ENCODE data around the gene PIAS4.
A peak's percentile ranks its signal among the peaks of the same experiment; 100 is the strongest.

The PIAS4 gene

DNA sequence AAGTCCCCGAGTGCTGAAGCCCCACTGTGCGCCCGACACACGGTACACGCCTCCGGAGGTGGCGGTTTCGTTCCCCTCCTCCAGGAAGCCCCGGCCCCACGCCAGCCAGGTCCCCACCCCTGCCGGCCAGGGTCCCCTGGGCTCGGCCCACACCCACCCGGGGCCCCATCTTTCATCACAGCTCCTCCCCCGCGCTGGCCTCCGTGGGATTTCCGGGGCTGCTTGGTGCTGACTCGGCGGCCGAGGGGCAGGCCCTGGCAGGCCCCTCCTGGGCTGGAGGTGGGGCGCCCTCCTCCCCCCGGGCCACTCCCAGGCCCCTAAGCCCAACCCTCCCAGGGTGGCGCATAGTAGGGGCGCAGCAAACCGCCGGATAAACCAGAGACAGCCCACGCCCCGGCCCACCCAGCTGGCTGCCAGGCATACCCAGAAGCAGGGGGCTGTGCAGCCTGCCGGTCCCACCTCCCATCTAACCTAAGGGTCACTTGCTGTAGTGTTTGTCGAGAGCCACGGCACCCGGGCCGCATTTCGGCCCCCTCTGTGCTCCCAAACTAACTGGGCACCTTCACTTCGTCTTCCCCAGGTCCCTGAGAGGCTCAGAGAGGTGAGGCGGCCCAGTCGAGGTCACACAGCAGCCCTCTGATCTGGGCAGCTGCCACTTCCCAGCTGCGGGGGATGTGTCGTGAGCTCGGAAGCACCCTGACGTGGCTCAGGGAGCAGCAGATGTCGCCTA is 52.5 kb downstream of the PIAS4 start:
- DNase-seq (ENCODE audit: low spot score) = no peak

DNA sequence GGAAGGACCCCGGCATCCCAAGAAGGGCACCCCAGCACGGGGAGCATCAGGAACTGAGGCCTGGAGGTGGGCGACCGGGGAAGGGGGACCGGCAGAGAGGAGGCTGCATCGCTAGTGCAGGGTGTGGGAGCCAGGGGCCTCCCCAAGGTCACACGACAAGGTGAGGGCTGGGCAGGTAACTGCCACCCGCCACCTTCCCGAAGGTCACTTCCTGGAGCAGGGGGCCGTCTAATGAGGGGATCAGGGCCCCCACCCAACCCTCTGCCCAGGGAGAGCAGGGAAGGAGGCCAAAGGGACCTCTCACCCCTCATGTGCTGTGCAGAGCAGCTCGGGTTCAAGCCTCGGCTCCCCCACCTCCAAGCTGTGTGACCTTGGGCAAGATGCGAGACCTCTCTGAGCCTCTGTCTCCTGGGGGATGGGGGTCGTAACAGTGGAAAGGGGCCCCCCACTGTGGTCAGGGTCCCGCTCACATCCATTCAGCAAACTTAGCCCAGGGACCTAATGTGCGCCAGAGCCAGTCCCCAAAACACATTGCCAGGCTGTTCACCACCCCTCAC is 53.2 kb downstream of the PIAS4 start:
- DNase-seq (ENCODE audit: low spot score) = no peak

DNA sequence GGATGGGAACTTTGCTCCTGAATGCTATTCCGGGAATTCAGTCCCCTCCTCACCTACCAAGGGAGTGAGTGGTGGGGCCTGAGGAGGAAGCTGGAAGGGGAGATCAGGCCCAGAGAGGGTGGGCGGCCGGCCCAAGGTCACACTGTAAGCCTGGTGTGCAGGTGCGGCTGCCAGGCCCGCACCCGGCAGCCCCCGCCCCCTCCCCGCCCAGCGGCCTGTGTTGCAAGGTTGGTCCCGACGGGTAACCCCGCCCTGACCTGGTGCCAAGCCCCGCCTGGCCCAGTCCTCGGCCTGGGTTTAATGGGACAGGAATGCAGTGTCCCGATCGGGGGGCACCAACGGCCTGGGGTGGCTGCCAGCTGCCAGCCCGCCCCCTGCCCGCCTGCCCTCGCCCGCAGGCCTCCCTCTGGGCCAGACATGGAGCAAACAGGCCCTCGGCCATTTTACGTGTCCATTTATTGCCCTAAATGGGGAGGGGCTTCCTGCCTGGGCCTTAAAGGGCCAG is 53.7 kb downstream of the PIAS4 start:
- peak; percentile 58 for DNase-seq (ENCODE audit: low spot score)

DNA sequence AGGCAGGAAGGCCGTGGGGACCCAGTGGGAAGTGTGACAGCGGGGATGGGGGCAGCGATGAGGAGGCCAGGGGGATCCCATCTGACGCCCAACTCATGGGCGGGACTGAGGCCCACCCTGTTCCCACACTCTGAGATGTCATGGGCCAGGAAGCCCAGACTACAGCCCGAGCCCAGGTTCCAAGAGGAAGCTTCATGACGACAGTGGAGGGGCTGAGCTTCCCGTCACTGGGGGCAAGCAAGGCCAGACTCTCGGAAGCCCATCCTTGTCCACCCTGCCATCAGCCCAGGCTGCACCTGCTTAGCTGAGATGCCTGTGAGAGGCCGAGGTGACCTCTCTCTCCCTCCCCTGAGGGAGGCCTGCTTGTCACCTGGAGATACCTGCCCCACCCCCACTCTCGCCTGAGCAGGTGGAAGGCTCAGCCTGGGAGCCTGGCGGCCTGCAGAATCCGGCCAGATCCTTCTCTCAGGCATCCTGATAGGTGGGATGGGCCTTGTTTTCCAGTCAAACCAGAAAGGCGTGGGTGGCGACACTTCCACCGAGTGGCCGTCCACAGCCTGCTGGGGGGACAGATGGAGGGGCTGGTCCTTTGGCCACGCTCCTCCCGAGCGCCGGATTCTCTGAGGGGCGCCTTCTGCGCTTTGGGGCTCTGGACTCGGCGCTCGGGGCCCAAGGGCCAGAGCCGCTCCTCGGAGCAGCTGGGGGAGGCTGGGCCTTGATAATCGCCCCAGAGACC is 54.3 kb downstream of the PIAS4 start:
- DNase-seq (ENCODE audit: low spot score) = peak; percentile 56

DNA sequence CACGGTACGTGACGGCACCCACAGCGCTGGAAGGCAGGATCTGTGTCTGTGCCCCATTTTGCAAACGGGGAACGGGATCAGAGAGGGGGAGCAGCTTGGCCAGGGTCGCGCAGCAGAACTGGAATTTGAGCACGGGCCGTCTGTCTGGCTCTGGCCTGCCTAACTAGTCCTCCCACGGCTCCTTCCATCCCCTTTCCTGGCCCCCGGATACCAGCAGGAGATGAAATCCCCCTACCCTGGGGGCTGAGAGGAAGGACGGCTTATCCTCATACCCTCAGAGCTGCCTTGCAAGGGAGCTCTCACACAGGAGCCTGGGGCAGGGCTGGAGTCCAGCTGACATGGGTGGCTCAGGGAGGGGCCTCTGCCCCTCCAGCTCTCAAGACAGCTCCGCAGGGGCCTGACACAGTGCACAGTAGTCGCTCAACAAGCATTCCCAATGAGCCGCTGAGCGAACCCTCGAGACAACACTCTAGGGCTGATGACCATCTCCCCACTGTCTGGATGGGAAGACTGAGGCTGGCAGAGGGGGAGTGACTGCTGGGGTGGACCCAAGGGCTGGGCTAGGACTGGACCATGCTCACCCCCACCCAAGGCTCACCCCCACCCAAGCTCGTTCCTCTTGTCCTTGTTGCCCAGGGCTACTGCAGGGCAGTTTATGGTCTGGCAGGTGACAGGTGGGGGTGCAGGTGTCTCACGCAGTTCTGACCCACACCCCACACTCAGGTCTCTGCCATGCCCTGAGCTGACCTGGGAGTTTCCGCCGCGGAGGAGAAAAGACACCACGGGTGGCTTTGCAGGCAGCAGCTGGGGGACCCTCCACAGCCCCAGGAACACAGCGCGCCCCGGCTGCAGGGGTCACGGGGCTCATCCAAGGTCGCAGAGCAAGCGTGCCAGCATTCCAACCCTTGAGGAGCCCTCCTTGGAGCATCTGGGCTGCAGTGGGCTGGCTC is 55.2 kb downstream of the PIAS4 start:
- no peak for DNase-seq (ENCODE audit: low spot score)

DNA sequence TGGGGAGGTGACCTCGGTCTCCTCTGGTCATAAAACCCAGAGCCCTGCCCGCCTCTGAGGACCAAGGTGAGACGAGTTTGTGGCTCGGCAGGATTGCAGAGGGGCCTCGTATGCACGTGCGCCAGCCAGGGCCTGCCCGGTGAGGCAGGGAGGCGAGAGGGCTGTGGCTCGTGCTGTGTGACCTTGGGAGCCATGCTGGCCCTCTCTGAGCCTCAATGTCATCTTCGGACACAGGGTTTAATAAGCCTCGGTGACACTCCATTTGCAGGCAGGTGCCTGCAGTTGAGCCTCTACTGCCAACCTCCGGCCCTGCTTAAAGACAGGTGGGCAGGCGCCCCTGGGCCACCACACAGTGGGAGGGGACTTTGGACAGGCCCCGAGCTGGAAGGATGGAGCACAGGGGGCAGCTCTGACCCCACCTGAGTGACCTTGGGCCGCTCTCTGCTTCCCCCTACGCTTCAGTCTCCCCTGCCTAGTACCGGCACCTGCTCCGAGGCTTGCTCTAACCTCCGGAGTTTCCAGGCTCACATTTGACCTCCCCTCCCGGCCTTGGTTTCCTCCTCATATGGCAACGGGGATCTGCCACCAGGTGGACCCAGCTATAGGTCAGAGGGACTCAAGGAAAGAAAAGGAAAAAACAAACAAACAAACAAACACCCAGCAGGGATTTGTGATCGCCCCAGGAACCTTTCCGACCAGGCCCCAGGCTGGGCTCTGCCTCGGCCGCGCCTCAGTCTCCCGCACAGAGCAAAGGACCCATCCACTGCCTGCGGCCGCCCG is 56.0 kb downstream of the PIAS4 start:
- DNase-seq (ENCODE audit: low spot score) = peak; percentile 34

DNA sequence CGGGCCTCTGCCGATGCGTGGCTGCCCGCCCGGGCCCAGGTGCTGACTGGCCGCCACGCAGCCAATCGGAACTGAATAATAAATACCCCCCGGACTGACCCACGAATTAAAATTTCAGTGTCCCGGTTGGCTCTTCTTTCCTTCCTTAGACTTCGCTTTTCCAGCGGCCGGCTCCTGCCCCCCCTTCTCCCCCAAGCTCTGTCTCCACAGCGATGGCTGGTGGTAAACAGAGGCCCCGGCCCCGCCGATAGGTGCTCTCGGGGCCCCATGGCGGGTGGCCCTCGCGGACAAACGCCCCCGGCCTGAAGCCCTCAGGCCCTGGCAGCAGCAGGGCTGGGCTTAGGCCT is 56.6 kb downstream of the PIAS4 start:
- DNase-seq (ENCODE audit: low spot score) = peak; percentile 54

DNA sequence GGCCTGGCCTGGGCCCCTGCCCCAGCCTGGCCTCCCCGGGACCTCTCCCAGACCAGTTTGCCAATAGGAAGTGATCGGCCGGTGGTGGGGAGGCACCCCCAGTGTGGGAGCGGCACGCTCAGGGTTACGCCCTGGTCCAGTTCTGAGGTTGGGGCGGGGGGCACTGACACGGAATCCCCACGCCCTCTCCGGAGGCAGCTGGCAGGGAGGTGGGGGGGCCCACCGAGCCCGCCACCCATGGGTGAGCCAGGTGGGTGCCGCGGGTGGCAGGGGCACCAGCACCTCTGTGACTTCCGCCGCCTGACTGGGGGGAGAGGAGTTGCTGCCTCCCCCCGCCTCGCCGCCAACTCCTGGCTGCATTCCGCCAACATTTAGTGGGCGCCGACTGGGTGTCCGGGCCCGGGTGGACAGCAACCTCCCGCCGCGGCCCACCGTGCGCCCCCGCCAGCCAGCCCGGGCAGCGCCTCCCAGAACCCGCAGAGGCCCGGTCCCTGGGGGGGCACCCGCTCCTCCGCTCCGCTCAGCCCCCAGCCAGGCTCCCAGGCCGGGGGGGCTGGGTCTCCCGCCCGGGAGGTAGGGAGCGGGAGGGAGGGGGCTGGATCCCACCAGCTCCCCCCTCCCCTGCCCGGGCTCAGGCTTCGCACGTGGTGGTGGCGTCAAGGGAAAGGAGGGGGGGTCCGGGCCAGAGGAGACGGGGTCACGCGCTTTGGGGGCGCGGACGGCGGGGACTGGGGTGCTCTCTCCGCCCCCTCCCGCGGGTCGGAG is 57.1 kb downstream of the PIAS4 start:
- DNase-seq (ENCODE audit: low spot score) = peak; percentile 43

DNA sequence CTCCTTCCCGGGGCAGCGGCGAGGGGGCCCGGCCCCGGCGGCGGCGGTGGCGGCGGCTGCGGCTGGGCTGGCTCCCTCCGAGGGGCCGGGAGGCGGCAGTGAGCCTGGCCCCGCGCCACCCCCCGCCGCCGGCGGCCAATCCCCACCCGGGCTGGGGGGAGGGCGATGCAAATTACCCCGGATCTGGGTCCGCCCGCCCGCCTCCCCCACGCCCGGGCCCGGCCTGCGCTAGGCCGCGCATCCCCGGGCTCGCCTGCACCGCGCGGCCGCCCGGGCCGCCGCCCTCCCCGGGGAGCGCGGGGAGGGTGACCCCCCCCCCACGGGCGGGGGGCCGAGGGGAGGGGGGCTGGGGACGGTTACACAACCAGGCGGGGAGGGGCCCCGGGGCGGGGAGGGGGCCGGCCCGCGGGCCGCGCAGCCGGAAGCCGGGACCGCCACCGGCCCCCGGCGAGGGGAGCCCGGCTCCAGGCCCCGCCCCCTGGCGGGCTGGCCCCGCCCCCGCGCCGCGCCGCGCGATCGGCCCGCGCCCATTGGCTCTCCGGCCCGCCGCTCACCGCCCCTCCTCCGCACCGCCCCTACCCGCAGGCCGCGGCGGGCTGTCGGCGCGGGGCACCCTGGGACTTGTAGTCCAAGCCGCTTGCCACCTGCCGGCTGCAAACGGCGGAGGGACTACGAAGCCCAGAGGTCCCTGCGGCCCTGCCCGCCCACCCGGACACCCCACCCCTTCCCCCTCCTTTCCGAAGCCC is 58.1 kb downstream of the PIAS4 start:
- DNase-seq (ENCODE audit: low spot score) = peak; percentile 98

DNA sequence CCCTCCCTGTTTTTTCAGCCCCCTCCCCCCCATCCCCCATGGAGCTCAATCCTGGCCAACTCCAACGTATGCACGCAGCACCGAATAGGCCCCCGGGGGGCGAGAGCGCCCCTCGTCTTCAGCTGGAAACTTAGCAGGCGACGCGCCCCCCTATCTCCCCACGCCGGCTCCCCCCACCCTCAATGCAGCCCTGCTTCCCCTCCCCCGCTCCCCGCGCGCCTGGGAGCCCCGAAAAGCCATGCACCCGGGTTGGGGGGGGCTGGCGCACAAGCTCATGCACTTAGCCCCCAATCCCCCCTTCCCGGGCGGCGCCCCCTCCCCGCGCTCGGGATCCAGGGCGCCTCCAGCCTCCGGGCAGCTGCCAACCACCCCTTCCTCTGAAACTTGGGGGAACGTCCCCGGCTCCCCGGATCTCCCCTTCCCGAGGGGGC is 58.7 kb downstream of the PIAS4 start:
- DNase-seq (ENCODE audit: low spot score) = no peak

DNA sequence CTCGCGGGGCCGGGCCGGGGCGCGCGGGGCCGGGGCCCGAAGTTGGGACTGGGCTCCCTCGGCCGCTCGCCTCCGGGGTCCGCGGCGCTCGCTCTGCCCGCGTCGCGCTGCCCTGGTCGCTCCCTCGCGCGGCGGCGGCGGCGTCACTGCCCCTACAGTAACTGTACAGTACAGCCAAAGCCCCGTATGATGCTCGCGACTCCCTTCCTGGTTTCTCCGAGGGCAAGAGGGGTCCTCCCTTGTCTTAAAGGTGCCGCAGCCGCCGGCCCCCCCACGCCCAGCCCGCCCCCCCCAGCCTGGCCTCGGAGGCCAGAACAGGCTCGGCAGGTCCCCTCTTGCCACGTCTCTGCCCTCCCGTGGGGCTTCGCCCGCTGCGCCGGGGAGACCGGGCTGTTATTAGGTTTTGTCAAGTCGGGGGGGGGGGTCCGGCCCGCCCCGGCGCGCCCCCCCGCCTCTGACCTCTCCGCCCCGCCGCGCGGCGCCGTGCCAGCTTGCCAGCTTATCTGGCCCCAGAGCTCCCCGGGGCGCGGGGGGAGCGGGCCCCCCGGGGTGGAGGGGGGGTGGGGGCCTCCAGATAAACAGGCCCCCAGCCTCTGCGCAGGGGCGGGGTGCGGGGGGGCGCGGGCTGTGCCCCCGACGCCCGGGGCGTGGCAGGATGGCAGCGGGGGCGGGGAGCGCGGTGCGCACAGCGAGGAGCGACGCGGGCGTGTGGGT is 59.3 kb downstream of the PIAS4 start, which contains the start of gene ZBTB7A:
ZBTB7A (minus strand) TSS at position 218 of the 714 bp plus-strand sequence. CDS start 11,667 bp downstream, outside the sequence.
- DNase-seq (ENCODE audit: low spot score) = peak; percentile 75

DNA sequence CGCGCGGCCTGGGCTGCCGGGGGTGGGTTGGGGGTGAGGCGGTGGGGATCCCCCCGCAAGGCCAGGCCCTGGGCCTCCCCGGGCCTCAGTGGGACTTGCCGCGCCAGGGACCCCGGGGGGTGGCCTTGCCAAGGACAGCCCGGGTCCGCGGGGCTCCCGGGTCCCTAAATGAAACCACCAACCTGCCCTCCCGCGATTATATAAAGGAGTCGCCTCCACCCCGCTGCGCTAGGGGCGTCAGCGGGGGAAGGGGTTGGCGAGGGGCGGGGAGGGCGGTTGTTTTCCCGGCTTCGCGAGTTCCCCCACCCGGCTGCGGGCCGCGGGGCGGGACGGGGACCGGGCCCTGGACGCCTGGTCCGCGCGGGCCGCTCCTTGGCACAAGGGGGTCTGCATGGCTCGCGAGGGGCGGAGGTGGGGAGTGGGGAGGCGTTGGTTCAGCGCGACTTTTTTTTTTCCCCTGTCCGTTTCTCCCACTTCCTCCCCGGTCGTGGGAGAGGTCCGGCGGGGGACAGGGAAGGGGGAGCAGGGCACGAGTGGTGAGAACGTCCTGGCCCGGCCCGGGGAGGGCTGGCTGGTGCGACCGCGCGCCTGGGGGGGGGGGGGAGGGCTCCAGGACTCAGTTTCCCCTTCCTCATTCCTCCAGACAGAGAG is 60.0 kb downstream of the PIAS4 start:
- DNase-seq (ENCODE audit: low spot score) = no peak

DNA sequence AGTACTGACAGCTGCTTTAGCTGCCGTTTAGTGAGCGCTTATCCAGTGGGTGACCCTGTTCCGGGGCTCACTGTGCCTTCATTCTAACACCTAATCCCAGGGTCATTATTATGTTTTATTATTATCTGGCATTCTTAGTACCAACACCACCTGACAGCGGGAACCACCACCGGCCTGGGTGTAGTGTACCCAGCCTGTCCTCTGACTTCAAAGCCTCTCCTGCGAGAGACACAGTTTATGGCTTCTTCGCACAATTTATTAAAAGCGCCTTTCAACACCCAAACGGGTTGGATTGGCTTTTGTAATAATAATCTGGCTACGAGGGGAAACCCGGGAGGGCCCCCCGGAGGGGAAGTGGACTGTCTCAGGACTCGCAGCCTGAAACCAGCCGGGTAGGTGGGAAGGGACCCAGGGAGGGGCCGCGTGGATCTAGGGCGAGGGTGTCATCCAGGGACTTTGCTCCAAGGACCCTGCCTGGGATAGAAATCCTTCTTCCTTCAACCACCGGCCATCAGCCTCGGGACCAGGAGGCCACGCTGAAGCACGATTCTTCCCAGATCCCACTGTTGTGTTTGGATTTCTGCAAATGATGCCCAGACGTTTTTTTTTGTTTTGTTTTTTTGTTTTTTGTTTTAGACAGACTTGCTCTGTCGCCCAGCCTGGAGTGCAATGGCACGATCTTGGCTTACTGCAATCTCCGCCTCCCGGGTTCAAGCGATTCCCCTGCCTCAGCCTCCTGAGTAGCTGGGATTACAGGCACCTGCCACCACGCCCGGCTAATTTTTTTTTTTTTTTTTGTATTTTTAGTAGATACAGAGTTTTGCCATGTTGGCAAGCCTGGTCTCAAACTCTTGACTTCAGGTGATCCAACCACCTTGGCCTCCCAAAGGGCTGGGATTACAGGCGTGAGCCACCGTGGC is 60.8 kb downstream of the PIAS4 start:
- DNase-seq (ENCODE audit: low spot score) = no peak

DNA sequence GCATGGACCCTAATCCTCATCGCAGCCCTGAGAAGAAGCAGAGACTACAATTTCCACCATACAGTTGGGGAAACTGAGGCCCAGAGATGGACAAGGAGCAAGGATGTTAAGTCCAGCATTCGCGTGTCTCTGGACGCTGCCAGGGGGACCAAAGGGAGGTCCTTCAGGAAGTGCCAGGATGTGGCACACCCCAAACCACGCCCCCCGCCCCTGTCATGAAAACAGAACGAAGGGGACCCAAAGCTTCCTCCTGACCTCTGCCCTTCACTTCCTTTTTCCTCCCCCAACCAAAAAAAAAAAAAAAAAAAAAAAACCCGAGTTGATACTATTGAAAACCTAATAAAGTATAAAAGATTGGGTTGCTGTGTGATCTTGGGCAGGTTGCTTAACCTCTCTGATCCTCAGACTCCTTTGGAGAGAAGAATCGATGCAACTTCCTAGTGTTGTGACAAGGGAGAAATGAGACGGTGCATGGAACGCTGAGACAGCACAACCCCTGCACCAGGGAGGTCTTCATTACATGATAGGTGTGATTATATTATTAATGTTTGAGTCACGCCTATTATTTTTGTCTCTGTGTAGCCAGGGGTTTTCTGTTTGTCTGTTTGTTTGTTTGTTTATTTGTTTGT is 61.9 kb downstream of the PIAS4 start:
- no peak for DNase-seq (ENCODE audit: low spot score)

DNA sequence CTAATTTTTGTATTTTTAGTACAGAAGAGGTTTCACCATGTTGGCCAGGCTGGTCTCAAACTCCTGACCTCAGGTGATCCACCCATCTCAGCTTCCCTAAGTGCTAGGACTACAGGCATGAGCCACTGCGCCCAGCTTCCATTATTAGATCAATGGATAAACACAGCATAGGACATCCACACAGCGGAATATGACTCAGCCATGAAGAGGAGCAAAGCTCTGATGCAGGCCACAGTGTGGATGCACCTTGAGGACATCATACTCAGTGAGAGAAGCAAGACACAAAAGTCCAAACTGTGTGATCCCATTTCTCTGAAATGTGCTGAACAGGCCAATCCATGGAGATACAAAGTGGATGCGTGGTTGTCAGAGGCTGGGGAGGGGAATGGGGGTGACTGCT is 64.1 kb downstream of the PIAS4 start:
- DNase-seq (ENCODE audit: low spot score) = no peak

DNA sequence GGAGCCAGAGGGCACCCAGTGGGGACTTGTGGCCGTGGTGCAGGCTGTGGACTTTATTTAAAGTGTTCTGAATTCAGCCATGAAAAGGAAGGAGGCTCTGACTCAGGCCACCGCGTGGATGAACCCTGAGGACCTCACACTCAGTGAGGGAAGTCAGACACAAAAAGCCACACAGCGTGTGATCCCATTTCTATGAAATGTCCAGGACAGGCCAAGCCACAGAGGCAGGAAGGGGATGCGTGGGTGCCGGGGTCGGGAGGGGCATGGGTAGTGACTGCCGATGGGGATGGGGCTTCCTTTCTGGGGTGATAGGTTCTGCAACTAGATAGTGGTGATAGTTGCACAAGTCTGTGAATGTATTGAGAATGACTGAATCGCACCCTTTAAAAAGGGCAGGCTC is 67.8 kb downstream of the PIAS4 start:
- no peak for DNase-seq (ENCODE audit: low spot score)

DNA sequence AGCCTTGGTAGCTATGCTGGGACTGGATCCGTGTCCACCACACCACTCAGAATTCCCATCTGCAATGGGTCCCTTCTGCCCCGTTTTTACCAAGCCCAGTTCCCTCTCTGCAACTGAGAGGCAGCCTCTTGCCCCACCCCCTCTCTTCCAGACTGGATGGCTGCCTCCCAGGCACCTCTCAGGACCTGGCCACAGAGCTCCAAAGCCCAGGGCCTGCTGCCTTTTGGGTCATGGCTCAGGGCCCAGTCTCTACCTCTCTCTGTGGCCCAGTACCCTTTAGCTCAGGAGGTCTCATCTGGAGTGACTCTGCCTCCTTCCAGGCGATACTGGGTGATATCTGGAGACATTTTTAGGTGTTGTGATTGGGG is 69.5 kb downstream of the PIAS4 start:
- no peak for DNase-seq (ENCODE audit: low spot score)

Measured in kidney tubule cell (primary cell).